Articular chondrocyte of knee joint (primary cell): ENCODE data around the gene ARPC4. TPM values are rescaled to one million over a fixed set of nuclear protein-coding genes. Genes with fewer than 3 reads are reported as not detected.

Experiments used
- total RNA-seq: library from RNA; depleted of rRNA; stranded (reverse); fragments of >200 nt; gene quantifications from 2 replicates; pipeline ENCODE4 v1.2.3, GENCODE V29; 2012

ARPC4 gene
- 189 and 224 TPM in 2 replicates for total RNA-seq

GRCh38 chr3:9792405-9793160 lies at the start of gene ARPC4, which contains the start of gene TADA3:
TSS of gene ARPC4 (plus strand) at chr3:9793082. CDS start at chr3:9793122, 40 bp downstream.
TSS of gene TADA3 (minus strand) at chr3:9792473. CDS start at chr3:9791466, 1,007 bp downstream.

GRCh38 chr3:9749645-9750555 lies 43.0 kb upstream of the ARPC4 start, which contains the start of gene OGG1:
TSS of gene OGG1 (plus strand) at chr3:9749952. CDS start at chr3:9750287, 335 bp downstream.

GRCh38 chr3:9769426-9770275 lies 23.2 kb upstream of the ARPC4 start, which contains the start of gene CAMK1:
TSS of gene CAMK1 (minus strand) at chr3:9769947. CDS start at chr3:9767749, 2,198 bp downstream.

GRCh38 chr3:9809615-9810432 lies 16.9 kb downstream of the ARPC4 start, which contains the start of gene TTLL3:
TSS of gene TTLL3 (plus strand) at chr3:9810262. CDS start at chr3:9810662, 400 bp downstream.

GRCh38 chr3:9843715-9844438 lies 51.0 kb downstream of the ARPC4 start, which contains the start of gene RPUSD3:
TSS of gene RPUSD3 (minus strand) at chr3:9844008. CDS start at chr3:9843990, 18 bp downstream.

Other genes starting within 250 kb of the ARPC4 start
- gene LHFPL4, start 239.3 kb upstream of the ARPC4 start, total RNA-seq, result under 0.01 TPM in 1 of 2 replicates, not detected in the other
- gene MTMR14, start 143.6 kb upstream of the ARPC4 start, total RNA-seq, result 25.8 and 30.3 TPM in 2 replicates
- not detected in 2 replicates for gene CPNE9, start 89.2 kb upstream of the ARPC4 start, total RNA-seq
- 9.5 and 10.2 TPM in 2 replicates for gene BRPF1, start 61.3 kb upstream of the ARPC4 start, total RNA-seq
- 18.6 and 22.6 TPM in 2 replicates for gene OGG1, start 43.1 kb upstream of the ARPC4 start, total RNA-seq
- gene CAMK1, start 23.1 kb upstream of the ARPC4 start, total RNA-seq, result 21.3 and 25.4 TPM in 2 replicates
- gene TADA3, start 609 bp upstream of the ARPC4 start, total RNA-seq, result 77.7 and 83.3 TPM in 2 replicates
- 22.6 and 29.3 TPM in 2 replicates for gene TTLL3, start 17.2 kb downstream of the ARPC4 start, total RNA-seq
- 19.3 and 20.9 TPM in 2 replicates for gene RPUSD3, start 50.9 kb downstream of the ARPC4 start, total RNA-seq
- gene CIDEC, start 87.2 kb downstream of the ARPC4 start, total RNA-seq, result not detected in 2 replicates
- gene JAGN1, start 97.5 kb downstream of the ARPC4 start, total RNA-seq, result 22.3 and 29.5 TPM in 2 replicates
- gene IL17RE, start 109.8 kb downstream of the ARPC4 start, total RNA-seq, result 1.1 and 1.4 TPM in 2 replicates
- 41.4 and 51.8 TPM in 2 replicates for gene IL17RC, start 124.0 kb downstream of the ARPC4 start, total RNA-seq
- gene CRELD1, start 140.8 kb downstream of the ARPC4 start, total RNA-seq, result 14.1 and 20.8 TPM in 2 replicates
- 4.6 and 5.5 TPM in 2 replicates for gene PRRT3, start 159.3 kb downstream of the ARPC4 start, total RNA-seq
- 92.4 and 101 TPM in 2 replicates for gene EMC3, start 193.8 kb downstream of the ARPC4 start, total RNA-seq
- 6.7 and 19.5 TPM in 2 replicates for gene FANCD2, start 233.4 kb downstream of the ARPC4 start, total RNA-seq